GM12872 (cell line): ENCODE data around the gene DIAPH3.

Experiments used
- TF ChIP-seq, protein P1 (sequence below): IDR thresholded peaks from 3 replicates; pipeline ENCODE4 v1.5.1; 2011; ENCODE audit warnings: low read depth, mild to moderate bottlenecking, low read length, moderate library complexity; ENCODE audit not compliant: insufficient read depth

DIAPH3 gene

DNA sequence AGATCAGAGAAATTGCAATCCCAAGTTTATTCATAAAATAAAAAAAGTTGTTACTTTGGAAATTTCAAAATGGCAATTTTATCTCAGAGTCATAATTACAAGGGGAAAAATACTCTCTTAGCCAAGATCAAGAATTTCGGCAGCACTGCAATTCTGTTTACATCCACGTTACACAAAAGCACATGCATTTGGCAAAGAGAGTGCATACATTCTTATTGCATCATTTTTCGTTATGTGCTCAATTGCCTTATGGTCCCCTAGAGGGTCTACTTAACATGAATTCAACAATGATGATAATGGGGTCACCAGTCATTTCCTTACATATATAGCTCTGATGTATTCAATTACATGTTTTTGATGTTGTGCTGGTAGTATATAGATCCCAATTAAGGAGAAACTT, 498.0 kb downstream of the DIAPH3 start:
- TF ChIP-seq, protein P1, sequence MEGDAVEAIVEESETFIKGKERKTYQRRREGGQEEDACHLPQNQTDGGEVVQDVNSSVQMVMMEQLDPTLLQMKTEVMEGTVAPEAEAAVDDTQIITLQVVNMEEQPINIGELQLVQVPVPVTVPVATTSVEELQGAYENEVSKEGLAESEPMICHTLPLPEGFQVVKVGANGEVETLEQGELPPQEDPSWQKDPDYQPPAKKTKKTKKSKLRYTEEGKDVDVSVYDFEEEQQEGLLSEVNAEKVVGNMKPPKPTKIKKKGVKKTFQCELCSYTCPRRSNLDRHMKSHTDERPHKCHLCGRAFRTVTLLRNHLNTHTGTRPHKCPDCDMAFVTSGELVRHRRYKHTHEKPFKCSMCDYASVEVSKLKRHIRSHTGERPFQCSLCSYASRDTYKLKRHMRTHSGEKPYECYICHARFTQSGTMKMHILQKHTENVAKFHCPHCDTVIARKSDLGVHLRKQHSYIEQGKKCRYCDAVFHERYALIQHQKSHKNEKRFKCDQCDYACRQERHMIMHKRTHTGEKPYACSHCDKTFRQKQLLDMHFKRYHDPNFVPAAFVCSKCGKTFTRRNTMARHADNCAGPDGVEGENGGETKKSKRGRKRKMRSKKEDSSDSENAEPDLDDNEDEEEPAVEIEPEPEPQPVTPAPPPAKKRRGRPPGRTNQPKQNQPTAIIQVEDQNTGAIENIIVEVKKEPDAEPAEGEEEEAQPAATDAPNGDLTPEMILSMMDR: no peak

DNA sequence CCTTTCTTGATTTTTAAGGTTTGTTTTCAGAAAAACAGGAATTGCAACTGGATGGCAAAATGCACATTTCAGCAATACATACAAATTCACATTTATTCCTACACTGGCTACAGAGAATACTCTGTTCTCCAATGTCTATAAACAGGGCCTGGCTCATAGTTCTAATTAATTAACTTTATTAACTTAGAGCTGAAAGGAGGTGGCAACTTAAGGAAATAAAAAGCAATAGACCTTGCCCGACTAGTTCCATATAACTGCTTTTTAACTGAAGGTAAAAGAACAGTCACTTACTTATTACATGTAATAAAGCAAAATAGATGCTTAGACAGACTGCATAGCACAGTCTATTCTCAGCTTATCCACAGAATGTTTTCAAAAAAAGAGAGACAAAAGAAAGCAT, 498.5 kb downstream of the DIAPH3 start:
- TF ChIP-seq, protein P1: no peak

DNA sequence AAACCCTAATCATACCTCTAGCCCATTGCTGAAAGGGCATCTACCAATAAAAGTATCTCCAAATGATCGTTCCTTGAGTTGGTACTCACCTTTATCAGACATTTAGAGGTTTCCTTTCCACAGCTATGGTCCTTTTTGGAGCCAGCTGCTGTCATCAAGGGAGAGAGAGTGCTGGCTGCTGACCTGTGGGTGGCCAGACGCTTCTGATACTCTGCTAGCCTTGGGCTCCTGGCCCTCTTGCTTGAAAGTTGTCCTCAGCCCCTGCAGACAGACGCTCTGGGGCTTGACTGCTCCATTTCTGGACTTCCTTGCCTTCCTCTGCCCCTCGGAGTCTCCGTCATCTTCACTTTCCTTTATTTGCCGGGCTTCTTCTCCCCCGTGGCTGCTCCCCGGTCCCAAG, 499.1 kb downstream of the DIAPH3 start:
- TF ChIP-seq, protein P1: no peak

DNA sequence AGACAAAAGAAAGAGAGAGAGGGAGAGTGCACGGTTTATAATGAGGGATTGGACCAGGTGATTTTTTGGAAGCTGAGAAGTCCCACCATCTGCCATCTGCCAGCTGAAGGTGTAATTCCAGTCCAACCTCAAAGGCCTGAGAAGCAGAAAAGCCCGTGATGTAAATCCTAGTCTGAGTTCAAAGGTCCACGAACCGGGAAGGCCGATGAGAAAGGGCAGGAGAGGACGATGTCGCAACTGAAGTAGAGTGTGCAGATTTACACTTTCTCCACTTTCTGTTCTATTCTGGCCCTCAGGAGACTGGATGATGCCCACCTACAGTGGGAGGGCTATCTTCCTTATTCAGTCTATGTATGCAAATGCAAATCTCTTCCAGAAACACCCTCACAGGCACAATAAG, 500.0 kb downstream of the DIAPH3 start:
- TF ChIP-seq, protein P1: no peak

DNA sequence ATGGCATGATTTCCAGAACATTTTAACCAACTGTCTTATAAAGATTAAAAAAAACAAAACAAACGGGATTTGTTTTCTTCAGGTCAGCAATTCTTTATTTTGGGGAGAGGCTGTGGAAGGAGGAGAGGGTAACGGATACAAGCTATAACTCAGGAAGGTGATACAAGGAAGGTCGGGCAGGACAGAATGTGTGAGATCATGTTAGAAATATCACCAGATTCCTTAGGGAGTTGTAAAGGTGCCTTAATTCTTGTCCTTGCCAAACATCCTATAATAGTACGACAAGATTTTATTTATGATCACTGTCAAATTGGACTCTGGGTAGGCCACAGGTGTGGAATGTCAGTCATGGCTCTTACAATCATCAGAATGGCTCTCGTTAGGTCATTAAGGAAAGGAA, 503.1 kb downstream of the DIAPH3 start:
- TF ChIP-seq, protein P1: no peak

DNA sequence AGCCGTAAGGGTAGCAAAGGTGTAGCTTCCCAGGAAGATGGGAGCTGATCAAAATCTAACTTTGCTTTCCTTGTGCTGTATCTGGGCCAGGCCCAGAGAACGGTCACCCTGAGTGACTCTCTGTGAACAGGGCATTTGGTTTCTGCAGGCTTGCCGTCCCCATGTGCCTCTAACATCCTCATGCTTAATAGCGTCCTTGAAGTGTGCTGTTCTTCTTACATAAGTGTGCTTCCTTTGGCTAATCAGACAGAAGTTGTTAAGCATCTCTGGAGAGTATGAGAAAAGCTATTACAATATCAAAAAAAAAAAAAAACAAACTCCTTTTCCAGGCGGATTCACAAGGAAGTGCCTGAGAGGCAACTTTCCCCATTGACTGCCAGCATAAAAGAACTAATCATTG, 503.7 kb downstream of the DIAPH3 start:
- TF ChIP-seq, protein P1: no peak

DNA sequence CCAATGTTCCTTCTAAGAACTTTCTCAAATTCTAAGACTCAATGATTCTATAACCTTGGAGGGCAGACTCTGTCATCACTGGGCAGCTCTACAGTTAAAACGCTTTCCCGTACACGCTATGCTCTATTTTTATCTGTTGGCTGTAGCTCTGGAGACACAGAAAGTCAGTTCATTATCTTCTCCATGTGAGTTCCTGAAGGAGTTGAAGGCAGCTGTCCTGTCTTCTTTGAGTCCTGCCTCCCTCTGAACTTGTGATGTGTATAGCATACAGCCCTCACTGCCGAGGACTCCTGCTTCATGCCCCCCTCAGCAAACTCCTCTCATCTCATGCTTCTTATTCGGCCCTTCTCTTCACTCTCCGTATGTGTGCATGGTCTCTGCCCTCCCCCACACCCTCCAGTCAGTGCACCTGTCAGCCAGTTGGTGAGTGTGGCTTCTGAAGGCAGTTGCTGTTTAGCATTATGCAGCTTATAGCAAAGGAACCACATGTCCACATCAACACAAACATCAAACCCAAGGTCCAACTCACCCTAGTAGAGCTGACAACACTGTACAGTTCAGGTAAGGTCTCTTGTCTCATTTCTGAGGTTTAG, 504.9 kb downstream of the DIAPH3 start:
- TF ChIP-seq, protein P1: no peak
